HG02970 (cell line): Measurements from ENCODE around the gene WDFY2.
"Not testable (repeated sequence)": the region's sequence is repeated elsewhere in the genome, so short reads cannot be mapped to it uniquely, and the experiment has no call there.

ENCODE experiments used
- ATAC-seq: cut with Tn5 transposase; IDR thresholded peaks from one replicate; pipeline ENCODE4 v1.9.1; 2021; ENCODE audit warnings: mild to moderate bottlenecking, moderate library complexity, moderate number of reproducible peaks; ENCODE audit not compliant: unreplicated experiment, low FRiP score

Gene WDFY2

DNA sequence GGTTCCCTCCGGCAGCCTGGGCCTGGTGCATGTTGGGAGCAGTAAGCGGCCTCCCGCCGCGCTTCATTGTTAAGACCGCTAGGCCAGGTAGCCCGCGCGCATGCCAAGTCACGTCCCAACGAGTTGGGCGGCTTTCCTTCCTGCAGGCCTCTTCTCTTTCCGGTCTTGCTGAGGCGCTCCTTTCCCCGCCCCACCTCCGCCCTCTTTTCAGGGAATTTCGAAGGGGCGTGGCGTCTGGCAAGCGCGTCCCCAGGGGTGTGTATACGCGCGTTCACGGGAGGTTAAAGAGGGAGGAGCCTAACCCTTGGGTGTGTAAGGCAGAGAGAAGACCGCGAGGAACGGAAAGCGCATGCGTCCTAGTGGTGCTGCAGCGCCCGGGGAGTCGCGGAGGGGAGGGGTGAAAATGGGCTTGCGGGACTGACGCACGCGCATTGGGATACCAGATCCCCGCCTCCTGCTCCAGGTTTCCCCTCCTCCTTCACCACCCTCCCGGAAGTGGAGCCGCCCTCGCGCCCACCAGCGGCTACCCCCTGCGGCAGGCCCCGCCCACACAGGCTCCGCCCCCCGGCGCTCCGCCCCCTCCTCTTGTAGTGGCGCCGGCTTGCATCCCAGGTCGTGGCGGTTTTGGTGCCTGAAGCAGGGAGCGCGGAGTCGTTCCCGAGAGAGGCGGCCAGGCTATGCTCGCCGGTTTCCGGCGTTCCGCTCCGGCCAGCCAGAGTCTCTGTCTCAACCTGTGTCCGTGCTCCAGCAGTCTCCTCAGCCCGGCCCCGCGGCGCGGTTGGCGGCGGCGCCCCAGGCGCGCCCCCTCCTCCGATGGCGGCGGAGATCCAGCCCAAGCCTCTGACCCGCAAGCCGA lies at the start of gene WDFY2:
Gene WDFY2 (plus strand): TSS at position 588 of the 856 bp plus-strand sequence. CDS start 226 bp downstream, at position 814.
- peak; percentile 86 for ATAC-seq

GRCh38 chr13:51538591-51539179 lies 45.6 kb upstream of the WDFY2 start:
- ATAC-seq = no peak

GRCh38 chr13:51539887-51540286 lies 44.4 kb upstream of the WDFY2 start:
- ATAC-seq = no peak

DNA sequence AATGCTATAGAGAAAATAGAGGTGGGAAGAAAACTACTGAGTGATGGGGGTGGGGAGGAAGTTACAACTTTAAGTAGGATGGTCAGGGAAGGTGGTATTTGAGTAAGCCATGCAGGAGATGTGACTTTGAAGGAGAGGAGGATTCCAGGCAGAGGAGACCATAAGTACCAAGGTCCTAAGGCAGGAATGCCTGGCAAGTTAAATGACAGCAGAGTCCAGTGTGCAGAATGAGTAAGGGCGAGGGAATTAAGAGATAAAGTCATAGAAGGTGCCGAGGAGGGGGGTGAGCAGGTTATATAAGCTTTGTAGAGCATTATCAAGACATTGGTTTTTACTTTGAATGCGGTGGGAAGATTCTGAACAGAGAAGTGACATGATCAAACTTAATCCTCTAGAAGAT lies 43.2 kb upstream of the WDFY2 start:
- ATAC-seq = no peak

- ATAC-seq = no peak
Measured at GRCh38 chr13:51541809-51542258, 42.4 kb upstream of the WDFY2 start.

- ATAC-seq = no peak
Measured at GRCh38 chr13:51542346-51543242, 41.7 kb upstream of the WDFY2 start.

GRCh38 chr13:51545446-51545845 lies 38.8 kb upstream of the WDFY2 start:
- not testable (repeated sequence) for ATAC-seq

DNA sequence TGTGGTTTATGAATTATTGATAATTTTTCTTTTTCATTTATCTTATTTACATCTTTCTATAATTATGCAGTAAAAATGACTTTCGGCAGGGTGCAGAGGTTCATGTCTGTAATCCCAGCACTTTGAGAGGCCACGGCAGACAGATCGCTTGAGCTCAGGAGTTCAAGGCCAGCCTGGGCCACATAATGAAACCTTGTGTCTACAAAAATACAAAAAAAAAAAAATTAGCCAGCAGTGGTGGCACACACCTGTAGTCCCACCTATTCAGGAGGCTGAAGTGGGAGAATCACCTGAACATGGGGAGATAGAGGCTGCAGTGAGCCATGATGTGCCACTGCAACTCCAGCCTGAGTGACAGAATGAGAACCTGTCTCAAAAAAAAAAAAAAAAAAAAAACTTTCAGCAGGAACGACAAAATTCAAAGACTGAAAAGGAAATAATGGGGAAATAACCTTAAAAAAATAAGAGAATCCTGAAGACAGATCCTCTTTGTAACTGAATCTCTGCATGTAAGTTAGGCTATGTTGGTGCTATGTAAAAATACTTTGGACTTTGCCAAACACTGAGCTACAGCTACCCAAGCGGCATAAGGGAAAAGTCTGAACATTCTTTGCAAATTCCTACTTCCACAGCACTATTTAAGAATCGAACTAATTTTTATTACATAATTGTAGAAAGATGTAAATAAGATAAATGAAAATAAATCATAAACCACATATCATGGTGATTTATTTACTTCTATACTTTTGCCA lies 36.7 kb upstream of the WDFY2 start:
- ATAC-seq = no peak

DNA sequence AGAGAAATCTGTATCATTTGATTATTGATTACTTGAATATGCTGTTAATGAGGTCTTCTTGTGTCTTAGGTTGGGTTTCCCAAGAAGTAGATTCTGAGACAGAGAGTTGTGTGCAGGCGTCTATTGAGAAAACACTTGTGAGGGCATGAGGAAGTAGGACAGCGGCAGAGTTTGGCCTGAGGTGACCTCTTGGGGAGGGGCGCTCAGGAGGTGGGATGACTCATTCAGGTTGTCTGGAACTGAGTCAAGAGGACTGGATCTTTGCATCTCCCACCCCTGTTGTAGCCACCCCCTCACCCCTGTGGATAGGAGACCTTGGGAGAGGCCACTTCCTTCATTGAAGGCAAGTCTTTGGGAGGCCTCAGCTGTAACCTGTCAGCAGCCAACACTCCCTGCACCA lies 35.2 kb upstream of the WDFY2 start:
- no peak for ATAC-seq

GRCh38 chr13:51549593-51549992 lies 34.7 kb upstream of the WDFY2 start:
- no peak for ATAC-seq

DNA sequence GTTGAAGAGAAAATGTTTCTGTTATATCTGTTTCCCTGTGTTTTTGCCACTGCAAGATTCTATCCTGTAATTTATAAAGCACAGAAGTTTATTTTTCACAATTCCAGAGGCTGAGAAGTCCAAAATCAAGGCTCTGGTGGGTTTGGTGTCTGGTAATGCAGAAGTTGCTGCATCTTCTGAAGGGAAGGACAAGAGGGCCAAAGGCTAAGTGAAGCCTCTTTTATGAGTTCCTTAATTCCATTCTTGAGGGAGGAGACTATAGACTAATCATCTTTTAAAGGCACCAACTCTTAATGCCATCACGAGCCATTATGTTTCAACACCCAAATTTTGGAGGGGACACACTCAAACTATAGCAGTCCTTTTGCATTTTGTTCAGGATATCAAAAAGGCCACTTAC lies 34.1 kb upstream of the WDFY2 start:
- no peak for ATAC-seq

DNA sequence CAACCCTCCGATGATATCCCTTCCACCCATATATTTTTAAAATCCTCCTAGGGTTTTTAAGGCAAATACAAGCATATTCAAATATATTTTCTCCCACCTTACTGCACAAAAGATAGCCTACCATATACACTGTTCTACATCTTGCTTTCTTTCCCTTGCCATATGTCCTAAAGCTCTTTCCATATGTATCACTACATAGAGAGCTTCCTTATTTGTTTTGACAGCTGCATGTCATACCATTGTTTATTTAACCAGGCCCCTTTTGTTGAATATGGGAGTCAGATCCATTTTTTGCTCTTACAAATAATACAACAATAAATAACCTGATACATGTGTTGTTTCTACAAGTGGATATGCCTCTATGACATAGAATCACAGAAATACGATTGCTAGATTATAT lies 32.8 kb upstream of the WDFY2 start:
- no peak for ATAC-seq

GRCh38 chr13:51552027-51552426 lies 32.2 kb upstream of the WDFY2 start:
- no peak for ATAC-seq

- ATAC-seq = no peak
Measured at GRCh38 chr13:51553531-51553930, 30.7 kb upstream of the WDFY2 start.

GRCh38 chr13:51556740-51557139 lies 27.5 kb upstream of the WDFY2 start:
- ATAC-seq = no peak

DNA sequence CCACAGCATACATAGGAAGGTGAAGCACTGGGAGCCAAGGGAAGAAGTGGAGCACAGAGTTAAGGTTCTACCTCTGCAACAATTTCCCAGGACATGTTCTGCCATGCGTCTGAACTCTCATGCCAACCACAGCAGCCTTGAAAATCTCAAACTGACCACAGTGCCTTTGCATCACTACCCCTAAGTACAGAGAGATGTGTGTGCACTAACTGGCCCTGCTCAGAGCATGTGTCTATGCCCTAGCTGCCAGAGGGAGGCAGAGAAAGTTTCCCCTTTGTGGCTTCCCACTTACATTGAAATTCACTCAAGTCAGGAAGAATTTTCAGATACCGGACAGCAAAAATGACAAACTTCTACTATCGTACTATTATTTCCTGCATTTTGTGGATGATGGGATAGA lies 26.8 kb upstream of the WDFY2 start:
- no peak for ATAC-seq

DNA sequence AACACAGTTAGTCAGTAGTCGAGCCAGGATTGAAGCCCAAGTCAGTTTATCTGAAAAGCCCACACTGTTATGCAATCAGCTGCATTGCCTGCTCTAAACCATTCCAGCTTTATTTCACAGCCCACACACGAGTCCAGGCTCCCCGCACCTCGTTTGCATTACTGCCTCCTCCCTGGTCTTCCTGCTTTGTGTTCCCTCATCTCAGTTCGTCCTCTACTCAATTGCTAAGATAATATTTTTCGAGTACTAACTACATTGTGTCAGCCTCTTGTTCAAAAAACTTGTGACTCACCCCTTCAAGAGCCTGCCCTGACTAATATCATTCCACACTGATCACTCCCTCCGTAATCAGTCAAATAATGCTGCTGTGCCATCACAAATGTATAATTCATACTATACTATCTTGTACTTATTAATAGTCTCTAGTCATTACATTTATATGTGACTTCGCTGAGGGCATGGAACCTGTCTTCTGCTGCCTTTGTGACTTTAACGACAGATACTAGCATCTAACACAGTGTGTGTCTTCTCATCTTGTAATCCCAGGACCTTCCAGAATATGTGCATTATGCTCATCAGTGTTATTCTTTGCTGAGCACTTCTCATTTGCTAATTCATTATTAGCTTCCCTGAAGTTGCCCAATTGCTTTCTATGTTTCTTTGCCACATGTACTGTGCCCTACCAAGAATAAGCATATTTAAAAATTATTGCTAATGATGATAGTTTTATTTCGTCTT lies 26.2 kb upstream of the WDFY2 start:
- ATAC-seq = no peak

- no peak for ATAC-seq
Measured at GRCh38 chr13:51559946-51560735, 24.1 kb upstream of the WDFY2 start.
